HepG2 (cell line): ENCODE measurements around the gene BRAF. TPM values are rescaled to one million over a fixed set of nuclear protein-coding genes. Genes with fewer than 3 reads are reported as not detected.

Experiments used
- CBX5 ChIP-seq: sonication (generic); formaldehyde crosslinking; IDR thresholded peaks from 2 replicates; pipeline ENCODE4 v1.4.0; 2020; ENCODE audit warnings: missing genetic modification reagents, borderline replicate concordance
- CTCF ChIP-seq: sonication (generic); formaldehyde crosslinking; IDR thresholded peaks from 2 replicates; pipeline ENCODE4 v1.5.0; 2020; ENCODE audit warnings: mild to moderate bottlenecking, missing genetic modification reagents, moderate library complexity
- ELF3 ChIP-seq: IDR thresholded peaks from 2 replicates; pipeline ENCODE4 v1.6.1; 2016; ENCODE audit warnings: missing genetic modification reagents, missing compliant biosample characterization
- FLYWCH1 ChIP-seq: sonication (generic); formaldehyde crosslinking; IDR thresholded peaks from 2 replicates; pipeline ENCODE4 v1.8.1; 2023; ENCODE audit warnings: mild to moderate bottlenecking, missing genetic modification reagents
- GABPA ChIP-seq, 2 experiments: IDR thresholded peaks; 2 replicates each; pipeline ENCODE4 v1.6.1; 2011 to 2016; ENCODE audit warnings: low read depth in 2 of 2, low read length in 1 of 2, missing biosample characterization in 1 of 2, missing genetic modification characterization in 1 of 2
- GRHL1 ChIP-seq: sonication (generic); formaldehyde crosslinking; conservative IDR thresholded peaks from 2 replicates; pipeline ENCODE4 v1.8.0; 2022; ENCODE audit warnings: missing genetic modification reagents
- KLF16 ChIP-seq, 2 experiments: sonication (generic) in 1 of 2; formaldehyde crosslinking in 1 of 2; IDR thresholded peaks; 2 replicates each; pipeline versions ENCODE4 v1.6.1 to v1.8.0; 2016 to 2023; ENCODE audit warnings: missing genetic modification reagents in 2 of 2, missing compliant biosample characterization in 1 of 2
- RNF2 ChIP-seq: fragments of 450-650 bp; conservative IDR thresholded peaks from 2 replicates; pipeline ENCODE4 v1.6.1; 2016; ENCODE audit warnings: low read depth
- SYNCRIP ChIP-seq: fragments of 200-400 bp; formaldehyde crosslinking; IDR thresholded peaks from 2 replicates; pipeline ENCODE4 v1.6.1; 2018; ENCODE audit warnings: mild to moderate bottlenecking, low read depth, low read length; ENCODE audit not compliant: insufficient read depth
- TFE3 ChIP-seq: IDR thresholded peaks from 2 replicates; pipeline ENCODE4 v1.6.1; 2016
- ZFP36L2 ChIP-seq: sonication (generic); formaldehyde crosslinking; IDR thresholded peaks from 2 replicates; pipeline ENCODE4 v1.4.0; 2020; ENCODE audit warnings: missing genetic modification reagents
- ZNF430 ChIP-seq: sonication (generic); formaldehyde crosslinking; IDR thresholded peaks from 2 replicates; pipeline ENCODE4 v1.9.0; 2021; ENCODE audit warnings: mild to moderate bottlenecking, missing genetic modification reagents
- ZNF616 ChIP-seq: sonication (generic); formaldehyde crosslinking; IDR thresholded peaks from 2 replicates; pipeline ENCODE4 v1.5.0; 2020; ENCODE audit warnings: low read depth, mild to moderate bottlenecking, missing genetic modification reagents
- polyA plus RNA-seq, 8 experiments: library from polyadenylated mRNA; depleted of rRNA in 3 of 8; stranded (reverse) in 7 of 8; unstranded in 1 of 8; fragments of >200 nt; fragmentation: Illumina TruSeq in 4 of 8; extraction: Trizol in 4 of 8; gene quantifications; 2 replicates each; pipeline versions ENCODE4 v1.2.1 to v1.2.3, GENCODE V29; 2011 to 2016; ENCODE audit warnings: low read depth in 4 of 8, missing spikeins in 1 of 8, mixed read lengths in 1 of 8; ENCODE audit not compliant: insufficient read depth in 1 of 8
- total RNA-seq, 5 experiments: library from RNA; depleted of rRNA; stranded (reverse); fragments of >200 nt; fragmentation: Illumina TruSeq; extraction: Trizol; gene quantifications; 2 replicates each; pipeline ENCODE4 v1.2.3, GENCODE V29; 2016; ENCODE audit warnings: low read depth in 1 of 5
- TF ChIP-seq, protein P1 (sequence below): sonication (generic); formaldehyde crosslinking; IDR thresholded peaks from 2 replicates; pipeline ENCODE4 v1.4.0; 2020; ENCODE audit warnings: missing genetic modification reagents
- TF ChIP-seq, protein P2 (sequence below): IDR thresholded peaks from 2 replicates; pipeline ENCODE4 v1.6.1; 2012; ENCODE audit warnings: inconsistent platforms

The BRAF gene
- total and polyA plus RNA-seq, 2 of the 13 experiments (the other 11 are each of a cell fraction or from before 2014, with no cell fraction given), result 12.5 to 13.4 TPM

DNA sequence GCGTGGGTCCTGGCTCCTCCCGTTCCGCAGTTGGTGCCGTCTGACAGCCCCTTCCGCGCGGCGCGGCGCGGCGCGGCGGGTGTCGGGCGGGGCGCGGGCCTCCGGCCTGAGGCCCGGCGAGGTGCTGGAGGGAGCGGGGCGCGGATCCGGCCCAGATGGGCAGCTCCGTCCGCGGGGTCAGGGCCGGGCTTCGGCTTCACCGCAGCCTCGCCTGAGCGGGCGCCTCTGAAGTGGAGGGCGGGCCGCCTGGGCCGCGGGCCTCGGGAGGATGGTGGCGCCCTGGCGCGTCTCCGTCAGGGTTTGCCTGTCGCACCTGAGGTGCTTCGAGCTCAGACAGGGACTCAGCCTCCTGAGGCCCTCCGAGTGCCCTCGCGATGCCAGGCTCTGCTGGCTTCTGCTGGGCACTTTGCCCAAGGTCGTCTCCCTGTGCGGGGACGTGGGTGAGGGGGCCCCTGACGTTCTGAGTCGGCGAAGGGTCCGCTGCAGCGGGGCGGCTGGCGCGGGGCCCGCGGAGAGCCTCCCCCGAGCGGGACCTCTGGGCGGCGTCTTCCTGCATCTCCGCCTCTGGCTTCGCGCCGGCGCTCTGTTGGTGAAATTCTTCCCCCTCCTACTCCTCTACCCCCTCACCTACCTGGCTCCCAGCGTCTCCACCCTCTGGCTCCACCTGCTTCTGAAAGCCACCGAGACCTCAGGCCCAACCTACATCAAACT lies 251.5 kb downstream of the BRAF start (continued):
- TF ChIP-seq, protein P1, sequence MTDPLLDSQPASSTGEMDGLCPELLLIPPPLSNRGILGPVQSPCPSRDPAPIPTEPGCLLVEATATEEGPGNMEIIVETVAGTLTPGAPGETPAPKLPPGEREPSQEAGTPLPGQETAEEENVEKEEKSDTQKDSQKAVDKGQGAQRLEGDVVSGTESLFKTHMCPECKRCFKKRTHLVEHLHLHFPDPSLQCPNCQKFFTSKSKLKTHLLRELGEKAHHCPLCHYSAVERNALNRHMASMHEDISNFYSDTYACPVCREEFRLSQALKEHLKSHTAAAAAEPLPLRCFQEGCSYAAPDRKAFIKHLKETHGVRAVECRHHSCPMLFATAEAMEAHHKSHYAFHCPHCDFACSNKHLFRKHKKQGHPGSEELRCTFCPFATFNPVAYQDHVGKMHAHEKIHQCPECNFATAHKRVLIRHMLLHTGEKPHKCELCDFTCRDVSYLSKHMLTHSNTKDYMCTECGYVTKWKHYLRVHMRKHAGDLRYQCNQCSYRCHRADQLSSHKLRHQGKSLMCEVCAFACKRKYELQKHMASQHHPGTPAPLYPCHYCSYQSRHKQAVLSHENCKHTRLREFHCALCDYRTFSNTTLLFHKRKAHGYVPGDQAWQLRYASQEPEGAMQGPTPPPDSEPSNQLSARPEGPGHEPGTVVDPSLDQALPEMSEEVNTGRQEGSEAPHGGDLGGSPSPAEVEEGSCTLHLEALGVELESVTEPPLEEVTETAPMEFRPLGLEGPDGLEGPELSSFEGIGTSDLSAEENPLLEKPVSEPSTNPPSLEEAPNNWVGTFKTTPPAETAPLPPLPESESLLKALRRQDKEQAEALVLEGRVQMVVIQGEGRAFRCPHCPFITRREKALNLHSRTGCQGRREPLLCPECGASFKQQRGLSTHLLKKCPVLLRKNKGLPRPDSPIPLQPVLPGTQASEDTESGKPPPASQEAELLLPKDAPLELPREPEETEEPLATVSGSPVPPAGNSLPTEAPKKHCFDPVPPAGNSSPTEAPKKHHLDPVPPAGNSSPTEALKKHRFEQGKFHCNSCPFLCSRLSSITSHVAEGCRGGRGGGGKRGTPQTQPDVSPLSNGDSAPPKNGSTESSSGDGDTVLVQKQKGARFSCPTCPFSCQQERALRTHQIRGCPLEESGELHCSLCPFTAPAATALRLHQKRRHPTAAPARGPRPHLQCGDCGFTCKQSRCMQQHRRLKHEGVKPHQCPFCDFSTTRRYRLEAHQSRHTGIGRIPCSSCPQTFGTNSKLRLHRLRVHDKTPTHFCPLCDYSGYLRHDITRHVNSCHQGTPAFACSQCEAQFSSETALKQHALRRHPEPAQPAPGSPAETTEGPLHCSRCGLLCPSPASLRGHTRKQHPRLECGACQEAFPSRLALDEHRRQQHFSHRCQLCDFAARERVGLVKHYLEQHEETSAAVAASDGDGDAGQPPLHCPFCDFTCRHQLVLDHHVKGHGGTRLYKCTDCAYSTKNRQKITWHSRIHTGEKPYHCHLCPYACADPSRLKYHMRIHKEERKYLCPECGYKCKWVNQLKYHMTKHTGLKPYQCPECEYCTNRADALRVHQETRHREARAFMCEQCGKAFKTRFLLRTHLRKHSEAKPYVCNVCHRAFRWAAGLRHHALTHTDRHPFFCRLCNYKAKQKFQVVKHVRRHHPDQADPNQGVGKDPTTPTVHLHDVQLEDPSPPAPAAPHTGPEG (CRISPR knock-in tag), result 0 out of 2 replicates have a peak, but pooled peaks have one; percentile 22
- TF ChIP-seq CTCF (peak; percentile 28; the same call in 1 of the 2 replicates), SYNCRIP (no peak), GABPA (IDR thresholded peaks at IDR 0.05; ENCODE audit: low read depth, low read length) (no peak), GABPA (CRISPR knock-in tag; IDR thresholded peaks at IDR 0.05; ENCODE audit: low read depth) (no peak), GRHL1 (CRISPR knock-in tag) (no peak), KLF16 (CRISPR knock-in tag; IDR thresholded peaks at IDR 0.05) (no peak; a peak in 1 of 4 replicates), ZNF430 (CRISPR knock-in tag) (no peak), FLYWCH1 (CRISPR knock-in tag) (no peak), CBX5 (CRISPR knock-in tag) (no peak), ZNF616 (CRISPR knock-in tag) (no peak), TFE3 (CRISPR knock-in tag) (no peak), RNF2 (0 out of 2 replicates have a peak, but pooled peaks have one; percentile 53), ZFP36L2 (CRISPR knock-in tag) (no peak), ELF3 (CRISPR knock-in tag) (no peak)
- TF ChIP-seq, protein P2, sequence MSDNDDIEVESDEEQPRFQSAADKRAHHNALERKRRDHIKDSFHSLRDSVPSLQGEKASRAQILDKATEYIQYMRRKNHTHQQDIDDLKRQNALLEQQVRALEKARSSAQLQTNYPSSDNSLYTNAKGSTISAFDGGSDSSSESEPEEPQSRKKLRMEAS, result peak; percentile 43
